Retinal pigment epithelial cell (primary cell): Measurements from ENCODE around the gene NLGN4X.

Experiments used
- DNase-seq: peaks from one replicate; pipeline ENCODE4 v3.0.0-alpha.2; 2010; ENCODE audit warnings: low read depth
- H3K4me3 ChIP-seq: 2 replicates; pipeline ENCODE4 v1.5.1; 2011; ENCODE audit warnings: mild to moderate bottlenecking, low read length, control low read depth, moderate library complexity
- TF ChIP-seq, protein P1 (sequence below): conservative IDR thresholded peaks from 2 replicates; pipeline ENCODE4 v1.5.1; 2011; ENCODE audit warnings: low read depth, low read length, control low read depth, inconsistent platforms

NLGN4X gene

DNA sequence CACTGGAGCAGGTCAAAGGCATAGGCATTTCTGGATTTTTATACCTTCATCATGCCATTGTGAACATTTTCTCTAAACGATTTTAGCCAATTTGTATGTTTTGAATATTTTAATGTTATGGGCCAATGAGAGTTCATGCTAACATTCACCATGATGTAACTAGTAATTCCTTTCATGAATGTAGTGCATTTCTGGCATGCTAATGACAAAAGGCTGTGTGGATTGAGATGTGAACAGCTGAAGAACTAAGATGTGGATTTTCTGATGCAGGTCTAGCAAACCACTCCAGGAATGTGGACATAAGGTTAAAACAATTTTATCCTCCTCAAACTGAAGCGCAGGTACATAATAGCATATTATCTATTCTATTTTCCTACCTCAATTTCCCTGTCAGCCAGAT lies 269.4 kb downstream of the NLGN4X start:
- no peak overlapping the region for H3K4me3 ChIP-seq
- TF ChIP-seq, protein P1, sequence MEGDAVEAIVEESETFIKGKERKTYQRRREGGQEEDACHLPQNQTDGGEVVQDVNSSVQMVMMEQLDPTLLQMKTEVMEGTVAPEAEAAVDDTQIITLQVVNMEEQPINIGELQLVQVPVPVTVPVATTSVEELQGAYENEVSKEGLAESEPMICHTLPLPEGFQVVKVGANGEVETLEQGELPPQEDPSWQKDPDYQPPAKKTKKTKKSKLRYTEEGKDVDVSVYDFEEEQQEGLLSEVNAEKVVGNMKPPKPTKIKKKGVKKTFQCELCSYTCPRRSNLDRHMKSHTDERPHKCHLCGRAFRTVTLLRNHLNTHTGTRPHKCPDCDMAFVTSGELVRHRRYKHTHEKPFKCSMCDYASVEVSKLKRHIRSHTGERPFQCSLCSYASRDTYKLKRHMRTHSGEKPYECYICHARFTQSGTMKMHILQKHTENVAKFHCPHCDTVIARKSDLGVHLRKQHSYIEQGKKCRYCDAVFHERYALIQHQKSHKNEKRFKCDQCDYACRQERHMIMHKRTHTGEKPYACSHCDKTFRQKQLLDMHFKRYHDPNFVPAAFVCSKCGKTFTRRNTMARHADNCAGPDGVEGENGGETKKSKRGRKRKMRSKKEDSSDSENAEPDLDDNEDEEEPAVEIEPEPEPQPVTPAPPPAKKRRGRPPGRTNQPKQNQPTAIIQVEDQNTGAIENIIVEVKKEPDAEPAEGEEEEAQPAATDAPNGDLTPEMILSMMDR: no peak
- DNase-seq: no peak

DNA sequence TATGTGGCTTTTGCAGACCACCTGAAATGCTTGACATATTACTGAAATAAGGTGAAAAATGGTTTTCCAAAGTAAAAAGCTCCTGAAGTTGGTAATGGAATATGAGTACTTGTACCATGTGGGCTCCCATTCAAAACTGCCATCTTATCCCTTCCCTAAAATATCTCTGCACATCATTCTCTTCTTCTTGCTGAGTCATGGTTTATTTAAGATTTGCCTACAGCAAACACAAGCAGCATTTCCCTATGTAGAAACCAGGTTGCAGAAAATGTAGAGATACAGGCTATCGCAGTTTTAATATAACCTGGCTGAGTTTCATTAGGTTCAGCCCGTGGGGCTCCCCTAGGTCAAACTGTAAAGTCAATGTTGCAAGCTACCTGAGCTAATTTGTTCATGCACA lies 270.1 kb downstream of the NLGN4X start:
- DNase-seq: no peak
- TF ChIP-seq, protein P1: no peak
- H3K4me3 ChIP-seq: no peak overlapping the region

DNA sequence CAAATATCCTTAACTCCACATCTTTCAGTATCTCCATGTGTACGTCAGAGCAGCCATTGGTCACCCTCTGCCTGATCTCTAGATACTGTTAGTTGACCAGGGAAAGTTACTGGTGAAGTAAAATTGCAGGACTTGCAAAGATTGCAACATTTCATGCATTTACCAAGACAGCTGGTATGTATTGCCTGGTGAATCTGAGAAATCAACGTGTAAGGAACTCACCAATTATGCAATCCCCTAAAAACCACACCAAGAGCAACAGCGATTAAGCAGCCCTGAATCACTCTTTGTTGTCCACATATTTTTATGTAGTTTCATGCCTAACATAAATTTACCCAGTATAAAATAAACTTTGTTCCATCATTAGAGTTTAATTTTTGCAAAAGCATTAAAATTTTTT lies 271.2 kb downstream of the NLGN4X start:
- H3K4me3 ChIP-seq: no peak overlapping the region
- TF ChIP-seq, protein P1: no peak
- DNase-seq: no peak

DNA sequence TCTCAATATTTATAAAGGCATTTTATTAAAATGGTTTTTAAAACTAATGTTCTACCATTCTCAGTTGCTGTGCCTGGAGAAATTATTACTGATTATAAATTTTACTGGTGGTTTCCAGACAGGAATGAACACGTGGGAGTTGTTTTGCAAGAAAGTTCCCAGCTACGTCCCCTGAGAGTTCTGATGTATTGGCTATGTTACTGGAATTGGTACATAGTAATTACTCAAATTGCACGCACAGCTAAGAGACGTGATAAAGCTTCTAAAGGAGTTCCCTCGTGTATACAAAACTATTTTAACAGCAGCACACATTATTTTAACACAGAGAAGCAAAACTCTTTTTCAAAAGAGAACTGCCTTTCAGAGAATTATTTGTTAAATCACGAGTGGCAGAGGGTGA lies 292.2 kb downstream of the NLGN4X start:
- DNase-seq: no peak
- H3K4me3 ChIP-seq: no peak overlapping the region
- TF ChIP-seq, protein P1: no peak

DNA sequence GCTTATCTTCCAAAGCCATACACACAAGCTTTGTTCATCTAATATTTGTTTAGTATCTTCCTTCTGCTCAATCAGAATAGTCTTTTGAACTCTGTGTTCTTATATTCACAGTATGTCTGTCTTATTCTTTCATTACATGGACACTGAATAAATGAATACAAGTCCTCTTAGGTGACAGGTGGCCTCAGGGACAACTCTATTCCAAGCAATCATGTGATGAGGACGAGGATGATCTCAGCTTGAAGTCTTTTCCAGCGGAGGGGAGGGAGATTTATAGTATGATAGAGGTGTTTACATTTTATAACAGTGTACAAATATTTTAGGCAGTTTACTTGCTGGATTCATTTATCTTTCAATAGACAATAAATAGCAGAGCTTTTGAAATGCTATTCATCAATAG lies 300.4 kb downstream of the NLGN4X start:
- TF ChIP-seq, protein P1: no peak
- H3K4me3 ChIP-seq: no peak overlapping the region
- no peak for DNase-seq

DNA sequence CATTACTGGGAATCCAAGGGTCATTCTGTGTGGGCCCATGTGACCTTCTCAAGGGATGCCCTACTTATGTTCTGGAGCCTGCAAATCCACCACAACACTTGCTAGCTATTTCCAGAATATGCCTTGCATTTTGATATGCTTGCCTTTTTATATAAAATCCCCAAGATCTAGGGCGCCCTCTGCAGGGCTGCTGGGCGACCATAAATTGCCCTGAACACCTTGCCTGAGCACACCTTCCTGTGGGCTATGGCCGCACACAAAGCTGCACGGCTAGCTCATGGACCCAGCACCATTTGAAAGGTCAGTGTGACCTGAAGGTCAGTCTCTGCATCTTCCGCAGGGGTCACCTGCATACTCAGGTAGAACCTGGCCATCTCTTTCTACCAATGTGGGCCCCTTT lies 311.7 kb downstream of the NLGN4X start:
- DNase-seq: no peak
- no peak overlapping the region for H3K4me3 ChIP-seq

DNA sequence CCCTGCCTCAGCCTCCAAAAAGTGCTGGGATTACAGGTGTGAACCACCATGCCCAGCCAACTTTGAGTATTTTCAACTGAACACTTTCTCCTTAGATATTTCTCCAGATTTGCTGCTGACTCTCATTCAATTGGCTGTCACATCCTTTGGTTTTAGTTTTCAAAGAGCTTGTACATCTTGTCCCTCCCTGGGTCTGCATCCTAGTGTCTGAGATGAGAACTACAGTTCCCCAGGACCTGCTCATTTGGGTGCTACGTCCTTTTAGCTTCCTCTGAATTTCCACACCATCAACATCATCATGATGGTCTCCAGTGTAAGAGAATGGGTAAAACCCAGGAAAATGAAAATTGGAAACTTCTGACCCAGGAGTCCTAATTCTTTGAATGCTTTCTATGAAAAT lies 312.9 kb downstream of the NLGN4X start:
- TF ChIP-seq, protein P1: no peak
- H3K4me3 ChIP-seq: no peak overlapping the region
- no peak for DNase-seq

More for the DNA sequence above, 311.7 kb downstream of the NLGN4X start:
- TF ChIP-seq, protein P1: no peak
